ENCODE data around the gene PHF21B. TPM values are rescaled to one million over a fixed set of nuclear protein-coding genes. Genes with fewer than 3 reads are reported as not detected.
A peak's percentile ranks its signal among the peaks of the same experiment; 100 is the strongest.
"Not testable (repeated sequence)": the region's sequence is repeated elsewhere in the genome, so short reads cannot be mapped to it uniquely, and the experiment has no call there.

The PHF21B gene
- total RNA-seq, 1 donor from 2014 or later, result 0.13 TPM

GRCh38 chr22:44918925-44919392 lies 90.8 kb downstream of the PHF21B start:
- no peak for DNase-seq (ENCODE audit: low read depth in 2 of 2)

- no peak for DNase-seq (ENCODE audit: low read depth in 2 of 2)
Measured at GRCh38 chr22:44918166-44918924, 91.5 kb downstream of the PHF21B start.

- no peak for DNase-seq (ENCODE audit: low read depth in 2 of 2)
Measured at GRCh38 chr22:44917372-44918165, 92.2 kb downstream of the PHF21B start.

DNA sequence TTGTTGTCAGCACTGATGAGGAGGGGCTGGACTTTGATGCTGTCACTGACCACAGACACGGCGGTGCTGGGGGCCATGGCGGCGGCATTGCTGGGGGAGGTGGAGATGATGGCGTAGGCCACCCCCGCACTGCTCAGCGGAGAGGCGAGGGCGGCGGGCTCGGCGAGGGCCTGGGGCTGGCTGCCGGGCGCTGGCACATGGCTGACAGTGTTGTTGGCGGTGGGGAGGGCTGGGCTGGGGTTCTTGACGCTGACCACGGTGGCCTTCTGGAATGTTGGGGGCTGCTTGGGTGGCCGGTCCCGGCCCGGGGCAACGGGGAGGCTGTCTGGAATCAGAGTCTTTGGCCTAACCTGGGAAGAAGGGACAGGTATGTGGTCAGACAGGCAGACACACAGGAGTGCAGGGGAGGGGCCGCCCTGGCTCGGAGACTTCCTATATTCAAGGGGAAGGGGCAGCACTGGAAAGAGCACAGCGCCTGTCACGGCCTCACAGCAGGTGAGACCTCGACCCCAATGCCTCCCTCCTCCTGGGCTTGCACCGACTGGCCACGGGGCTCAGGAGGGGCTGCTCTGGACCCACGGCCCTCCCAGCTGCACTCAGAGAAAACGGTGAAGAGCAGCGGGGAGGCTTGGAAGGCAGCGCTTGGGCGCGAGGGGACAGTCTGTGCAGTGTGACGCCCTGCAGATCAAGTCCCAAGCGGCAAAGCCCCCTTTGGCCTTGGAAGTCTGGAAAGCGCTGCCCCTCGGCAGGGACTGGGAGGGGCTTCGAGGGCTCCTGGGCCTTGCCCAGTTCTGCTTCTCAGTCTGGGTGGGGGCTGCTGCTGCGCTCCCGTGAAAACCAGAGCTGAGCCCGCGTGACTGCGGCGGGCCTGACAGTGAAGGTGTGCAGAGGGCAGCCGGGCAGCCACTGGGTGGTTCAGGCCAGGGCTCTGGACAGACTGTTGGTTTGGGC lies 93.2 kb downstream of the PHF21B start:
- no peak for DNase-seq (ENCODE audit: low read depth in 2 of 2)

- no peak for DNase-seq (ENCODE audit: low read depth in 2 of 2)
Measured at GRCh38 chr22:44915441-44915840, 94.4 kb downstream of the PHF21B start.

DNA sequence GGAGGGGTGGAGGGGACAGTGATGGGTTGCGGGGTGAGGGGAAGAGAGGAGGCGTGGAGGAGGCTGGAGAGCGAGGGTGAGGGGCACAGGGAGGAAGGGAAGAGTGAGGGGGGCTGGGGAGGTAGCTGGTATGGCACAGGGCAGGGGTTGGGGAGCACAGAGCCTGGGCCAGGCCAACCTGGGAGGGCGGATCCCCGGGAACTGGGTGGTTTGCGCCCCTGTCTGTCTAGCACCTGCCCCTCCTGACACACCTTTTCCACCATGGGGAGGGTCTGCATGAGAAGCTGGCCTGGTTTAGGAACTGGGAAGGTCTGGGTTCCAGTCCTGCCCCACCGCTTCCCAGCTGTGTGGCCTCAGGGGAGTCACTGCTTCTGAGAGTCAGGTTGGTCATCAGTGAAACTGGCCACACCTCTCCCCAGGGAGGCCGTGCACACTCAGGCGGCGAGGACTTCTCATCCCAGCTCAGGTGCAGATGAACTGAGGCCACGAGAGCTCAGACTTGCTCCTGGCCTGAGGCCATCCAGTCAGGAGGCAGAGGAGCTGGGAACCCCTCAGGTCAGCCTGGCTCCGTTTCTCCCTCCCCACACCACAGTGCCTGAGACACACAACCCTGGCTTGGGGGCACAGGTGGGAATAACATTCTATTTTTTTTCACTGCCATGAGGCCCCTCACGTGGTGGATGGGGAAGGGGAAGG lies 95.6 kb downstream of the PHF21B start:
- DNase-seq (ENCODE audit: low read depth in 2 of 2), result no peak

DNA sequence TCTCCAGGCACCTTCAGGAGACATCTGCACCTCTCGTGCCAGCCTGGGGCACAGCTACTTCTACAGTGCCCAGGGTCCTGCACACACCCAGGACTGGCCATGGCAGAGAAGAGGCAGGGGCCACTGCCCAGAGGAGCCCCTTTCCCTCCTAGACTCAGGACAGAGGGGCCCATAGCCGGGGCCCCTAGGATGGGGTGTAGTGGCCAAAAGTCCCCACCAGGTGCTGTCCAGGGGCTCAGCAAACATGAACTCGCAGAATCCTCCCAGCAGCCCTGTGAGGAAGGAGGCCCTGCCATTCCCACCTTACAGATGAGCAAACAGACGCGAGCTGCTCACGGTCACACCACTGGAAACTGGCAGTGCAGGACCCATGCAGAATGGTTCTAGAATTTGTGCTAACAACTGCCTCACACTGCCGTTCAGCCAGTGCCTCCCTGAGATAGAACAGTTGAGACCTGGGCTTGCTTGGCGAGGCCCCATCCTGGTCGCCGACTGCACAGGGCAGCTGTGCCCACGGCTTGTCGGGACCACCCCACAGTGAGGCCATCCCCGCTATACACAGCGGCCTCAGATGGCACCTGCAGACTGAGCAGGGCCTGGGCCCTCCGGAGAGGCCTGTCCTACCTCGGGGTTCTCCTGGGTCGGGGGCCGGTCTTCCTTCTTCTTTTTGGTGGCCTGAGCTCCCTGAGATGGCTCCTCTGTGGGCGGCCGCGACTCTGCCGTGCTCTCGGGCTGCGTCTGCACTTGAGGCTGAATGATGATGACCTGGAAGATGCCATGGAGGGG lies 96.4 kb downstream of the PHF21B start:
- DNase-seq (ENCODE audit: low read depth in 2 of 2), result no peak

DNA sequence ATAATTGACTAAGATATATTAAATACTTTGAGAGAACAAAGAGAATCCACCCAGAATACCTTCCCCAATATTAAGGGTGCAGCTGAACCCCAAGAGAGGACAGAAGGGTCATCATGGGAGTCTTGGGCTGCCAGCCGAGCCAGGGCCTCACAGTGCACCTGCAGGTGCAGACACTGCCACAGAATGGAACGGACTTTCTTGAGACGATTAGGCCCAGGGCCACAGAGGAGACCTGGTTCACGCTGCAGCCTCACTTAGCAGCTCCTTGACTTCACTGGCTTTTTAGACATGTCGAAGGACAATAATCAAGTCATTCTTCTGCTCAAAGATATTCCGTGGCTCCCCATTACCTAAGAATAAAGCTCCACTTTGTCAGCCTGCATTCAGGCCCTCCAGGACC lies 100.6 kb downstream of the PHF21B start:
- DNase-seq (ENCODE audit: low read depth in 2 of 2), result no peak

DNA sequence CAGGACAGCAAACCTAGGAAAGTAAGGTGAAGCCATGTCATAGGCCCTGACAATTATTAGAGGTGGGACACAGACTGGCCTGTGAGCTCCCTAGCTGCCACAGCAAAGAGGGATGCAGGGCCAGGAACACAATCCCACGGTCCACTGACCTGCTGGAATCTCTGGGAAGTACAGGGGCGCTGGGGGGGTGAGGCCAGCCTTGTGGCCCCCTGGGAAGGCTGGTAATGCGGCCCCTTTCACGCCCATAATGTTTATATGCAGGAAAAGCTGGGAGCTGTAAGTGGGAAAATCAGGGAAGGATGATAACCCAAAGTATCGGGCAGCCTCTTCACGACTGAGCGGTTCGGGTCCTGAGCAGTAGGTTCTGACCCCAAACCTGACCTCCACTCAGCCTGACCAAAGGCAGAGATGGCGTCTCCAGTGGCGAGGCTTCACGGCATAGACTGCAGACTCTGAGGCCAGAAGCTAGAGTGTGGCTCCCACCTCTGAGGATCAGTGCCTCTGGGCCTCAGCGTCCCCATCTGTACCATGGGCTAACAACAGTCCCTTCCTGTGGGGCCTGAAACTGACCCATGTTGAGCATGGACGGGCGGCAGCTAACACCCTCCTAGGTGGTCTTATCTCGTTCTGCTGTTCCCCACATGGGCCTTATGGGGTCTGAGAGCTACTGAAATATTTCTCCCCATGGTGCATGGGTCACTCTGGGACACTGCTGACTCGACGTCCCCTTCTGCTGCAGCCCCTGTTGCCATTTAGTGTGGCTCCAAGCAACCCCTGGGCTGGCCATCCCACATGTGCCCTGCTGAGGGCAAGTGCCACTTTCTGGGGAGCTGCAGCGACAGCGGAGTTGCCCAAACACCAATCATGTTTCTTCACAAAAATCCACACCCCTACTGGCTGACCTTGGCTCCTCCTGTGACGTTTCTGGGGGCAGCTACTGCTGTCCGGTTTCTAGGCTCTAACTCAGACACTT lies 101.8 kb downstream of the PHF21B start:
- DNase-seq (ENCODE audit: low read depth in 2 of 2), result no peak

DNA sequence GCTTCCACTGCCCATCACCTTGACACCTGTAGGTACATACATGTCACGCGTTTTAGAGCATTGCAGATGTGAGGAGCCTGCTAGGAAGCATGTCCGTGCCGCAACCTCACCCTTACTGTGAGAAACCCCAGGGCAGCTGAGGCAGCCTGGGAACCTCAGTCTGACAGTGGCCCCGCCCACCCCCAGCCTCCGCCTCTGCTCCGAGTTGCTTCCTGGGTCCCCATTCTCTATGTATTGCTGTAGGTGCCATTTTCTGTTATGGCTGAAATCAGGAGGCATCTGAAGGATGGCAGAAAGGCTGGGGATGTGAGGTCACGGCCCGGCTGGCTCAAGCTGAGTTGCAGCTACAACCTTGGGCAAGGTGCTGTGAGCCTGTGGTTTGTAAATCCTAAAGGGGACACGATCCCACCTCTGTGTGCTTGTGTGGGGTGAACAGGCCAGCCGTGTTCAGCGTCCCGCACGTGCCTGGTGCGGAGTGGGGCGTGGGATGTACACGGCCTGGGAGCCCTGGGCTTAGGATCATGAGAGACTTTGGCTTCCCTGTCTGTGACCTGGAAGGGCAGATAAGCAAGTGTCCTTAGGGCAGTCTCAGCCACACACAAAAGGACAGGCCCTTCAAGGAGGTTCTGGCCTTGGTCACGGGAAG lies 102.7 kb downstream of the PHF21B start:
- DNase-seq (ENCODE audit: low read depth in 2 of 2), result no peak

GRCh38 chr22:44906248-44906936 lies 103.4 kb downstream of the PHF21B start:
- no peak for DNase-seq (ENCODE audit: low read depth in 2 of 2)

DNA sequence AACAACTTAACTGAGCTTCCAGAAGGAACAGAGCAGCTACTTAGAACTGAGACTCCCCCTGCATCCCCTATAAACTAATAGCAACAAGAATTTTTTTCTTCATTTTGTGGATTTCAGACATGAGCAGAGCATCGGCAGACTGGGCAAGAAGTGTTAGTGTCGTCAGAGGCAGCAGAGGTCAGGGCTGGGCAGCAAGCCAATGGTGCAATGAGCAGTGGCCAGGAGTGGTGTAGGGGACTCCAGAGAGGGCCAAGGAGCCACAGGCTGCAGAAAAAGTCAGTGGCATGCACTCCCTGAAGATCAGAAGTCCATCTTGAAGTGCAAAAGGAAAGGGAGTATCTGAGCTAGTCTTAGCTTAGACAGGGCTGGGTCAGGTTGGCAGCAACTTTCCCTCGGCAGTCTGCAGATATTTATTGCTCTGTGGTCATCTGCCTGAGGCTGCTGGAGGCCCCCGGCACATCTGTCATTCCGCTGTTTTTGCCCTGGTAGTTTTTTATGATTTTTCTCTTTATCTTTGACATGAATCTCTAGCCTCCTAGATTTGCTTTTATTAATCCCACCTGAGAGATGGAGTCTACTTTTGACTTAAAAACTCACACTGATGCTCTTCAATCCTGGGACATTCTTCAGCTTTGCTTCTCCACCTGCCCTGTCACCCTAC lies 105.2 kb downstream of the PHF21B start:
- DNase-seq (ENCODE audit: low read depth in 2 of 2), result not testable (repeated sequence)

GRCh38 chr22:44903164-44903563 lies 106.6 kb downstream of the PHF21B start:
- DNase-seq (ENCODE audit: low read depth in 2 of 2), result not testable (repeated sequence)

- peak in 1 of 2 donors; percentile 20 for DNase-seq (ENCODE audit: low read depth in 2 of 2)
Measured at GRCh38 chr22:44901301-44901700, 108.5 kb downstream of the PHF21B start.

- no peak for DNase-seq (ENCODE audit: low read depth in 2 of 2)
Measured at GRCh38 chr22:44898236-44898635, 111.6 kb downstream of the PHF21B start.

DNA sequence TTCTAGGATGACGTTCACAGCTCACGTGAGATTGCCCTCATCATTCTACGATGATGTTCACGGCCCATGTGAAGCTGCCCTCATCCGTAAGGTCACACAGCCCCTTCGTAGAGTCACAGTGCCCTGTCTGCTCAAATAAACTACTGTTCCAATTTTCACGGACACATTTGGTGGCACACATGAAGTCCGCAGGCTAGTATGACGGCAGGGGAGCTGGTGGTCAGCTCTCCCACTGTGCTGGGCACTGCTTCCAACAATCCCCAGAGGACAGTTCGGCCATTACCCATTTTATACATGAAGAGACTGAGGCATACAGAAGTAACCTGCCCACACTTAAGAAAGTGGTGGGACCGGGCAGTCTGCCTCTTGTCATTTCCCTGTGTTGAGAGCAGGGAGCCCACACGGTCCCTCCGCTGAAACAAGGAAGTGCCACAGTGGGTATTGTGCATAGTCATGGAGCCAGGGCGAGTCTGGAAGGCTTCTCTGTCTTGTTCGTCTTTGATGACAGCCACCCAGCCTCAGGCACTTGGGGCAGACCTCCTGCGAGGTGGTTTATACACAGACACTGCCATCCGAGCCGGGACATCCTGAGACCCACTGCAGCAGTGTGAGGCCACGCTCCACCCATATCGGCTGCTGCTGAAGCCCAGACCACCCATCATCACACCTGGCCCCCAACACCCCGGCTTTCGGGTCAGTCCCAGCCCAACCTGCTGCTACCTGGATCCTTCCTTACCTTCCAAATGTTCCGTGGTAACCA lies 114.3 kb downstream of the PHF21B start:
- DNase-seq (ENCODE audit: low read depth in 2 of 2), result no peak

DNA sequence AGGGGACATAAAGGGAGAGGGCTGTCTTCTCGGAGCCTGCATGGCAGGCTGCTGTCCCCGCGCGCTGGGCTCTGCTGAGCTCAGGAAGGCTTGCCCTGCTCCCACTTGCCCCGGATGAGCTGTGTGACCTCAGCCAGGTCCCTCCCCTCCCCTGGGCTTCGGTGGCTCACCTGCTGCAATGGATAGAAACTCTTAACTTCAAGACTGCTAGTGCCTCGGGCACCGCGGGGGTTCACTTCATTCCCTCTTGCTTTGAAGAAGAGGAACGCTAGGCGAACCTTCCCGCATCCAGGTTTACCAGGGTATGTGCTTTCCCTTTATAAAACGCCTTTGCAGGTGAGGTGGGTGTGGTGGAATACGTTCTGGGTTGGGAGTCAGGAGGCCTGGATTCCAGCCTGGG lies 115.0 kb downstream of the PHF21B start:
- DNase-seq (ENCODE audit: low read depth in 2 of 2), result no peak
